Measurements from ENCODE around the gene TSFM. TPM values are rescaled to one million over a fixed set of nuclear protein-coding genes. Genes with fewer than 3 reads are reported as not detected.
A peak's percentile ranks its signal among the peaks of the same experiment; 100 is the strongest.

Gene TSFM
- total and polyA plus RNA-seq, 7 donors, result 31.5 to 74.3 (median 52.1) TPM

GRCh38 chr12:57739387-57739786 is 43.2 kb upstream of the TSFM start:
- H3K36me3 ChIP-seq (ENCODE audit: insufficient read depth in 1 of 2, low read depth in 1 of 2), result no peaks in the 10 kb centered on the region
- 11 to 16% (median 11%) methylated on average over 7 of the region's 7 CpGs for WGBS, 3 donors
- H3K4me3 ChIP-seq, result no peak overlapping the region
- no peaks in the 10 kb centered on the region for H3K9me3 ChIP-seq
- intact Hi-C loops (cut with DNase I), result no loop called here
- no peak overlapping the region for H3K27ac ChIP-seq
- peaks cover 29% of the 10 kb centered on the region for H3K4me1 ChIP-seq
- no peak for TF ChIP-seq CTCF (IDR thresholded peaks at IDR 0.05)
- H3K27me3 ChIP-seq (ENCODE audit: insufficient read depth in 3 of 3, low read length in 2 of 3), result peaks cover 0 to 59% (median 23%) of the 10 kb centered on the region in 3 donors
- DNase-seq (no peak), ATAC-seq (no peak)

DNA sequence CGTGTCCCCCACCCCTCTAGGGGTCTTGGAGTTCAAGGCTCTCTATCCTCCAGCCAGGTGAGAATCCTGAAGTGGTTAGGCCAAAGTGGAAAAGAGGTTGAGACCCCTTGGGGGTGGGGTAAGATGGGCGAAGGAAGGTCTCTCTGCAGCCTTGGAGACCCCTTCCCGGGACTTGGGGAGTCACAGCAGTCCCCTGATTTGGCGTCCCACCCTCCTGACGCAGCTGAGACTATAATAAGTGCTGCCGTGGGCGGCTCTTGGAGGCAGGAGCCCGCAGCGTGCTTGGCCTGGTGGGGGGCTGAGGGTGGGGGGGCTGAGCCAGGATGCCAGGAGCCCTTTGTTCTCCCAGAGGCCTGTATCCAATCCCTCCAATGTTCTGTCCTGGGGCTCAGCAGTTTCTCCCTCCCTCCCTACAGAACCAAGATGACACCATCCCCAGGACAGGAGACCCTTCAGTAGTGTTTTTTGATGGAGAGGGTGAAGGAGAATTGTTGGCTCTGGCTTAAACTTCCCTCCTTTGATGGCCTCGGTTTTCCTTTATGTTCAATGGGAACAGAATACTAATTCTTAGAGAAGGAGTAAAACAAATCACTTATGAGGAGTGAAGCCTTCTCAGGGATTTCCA is 42.6 kb upstream of the TSFM start:
- no peak for TF ChIP-seq CTCF (IDR thresholded peaks at IDR 0.05)
- Histone ChIP-seq H3K36me3 (ENCODE audit: insufficient read depth in 1 of 2, low read depth in 1 of 2) (no peaks in the 10 kb centered on the region), H3K9me3 (no peaks in the 10 kb centered on the region), H3K4me1 (peaks cover 29% of the 10 kb centered on the region), H3K27ac (peak overlapping the region; percentile 36), H3K27me3 (ENCODE audit: insufficient read depth in 3 of 3, low read length in 2 of 3) (peaks cover 0 to 57% (median 23%) of the 10 kb centered on the region in 3 donors), H3K4me3 (no peak overlapping the region)
- ATAC-seq, result no peak
- DNase-seq, result no peak
- WGBS, 3 donors, result 52 to 55% (median 53%) methylated on average over 9 to 10 of the region's 10 CpGs
- intact Hi-C loops (cut with DNase I), result no loop called here

DNA sequence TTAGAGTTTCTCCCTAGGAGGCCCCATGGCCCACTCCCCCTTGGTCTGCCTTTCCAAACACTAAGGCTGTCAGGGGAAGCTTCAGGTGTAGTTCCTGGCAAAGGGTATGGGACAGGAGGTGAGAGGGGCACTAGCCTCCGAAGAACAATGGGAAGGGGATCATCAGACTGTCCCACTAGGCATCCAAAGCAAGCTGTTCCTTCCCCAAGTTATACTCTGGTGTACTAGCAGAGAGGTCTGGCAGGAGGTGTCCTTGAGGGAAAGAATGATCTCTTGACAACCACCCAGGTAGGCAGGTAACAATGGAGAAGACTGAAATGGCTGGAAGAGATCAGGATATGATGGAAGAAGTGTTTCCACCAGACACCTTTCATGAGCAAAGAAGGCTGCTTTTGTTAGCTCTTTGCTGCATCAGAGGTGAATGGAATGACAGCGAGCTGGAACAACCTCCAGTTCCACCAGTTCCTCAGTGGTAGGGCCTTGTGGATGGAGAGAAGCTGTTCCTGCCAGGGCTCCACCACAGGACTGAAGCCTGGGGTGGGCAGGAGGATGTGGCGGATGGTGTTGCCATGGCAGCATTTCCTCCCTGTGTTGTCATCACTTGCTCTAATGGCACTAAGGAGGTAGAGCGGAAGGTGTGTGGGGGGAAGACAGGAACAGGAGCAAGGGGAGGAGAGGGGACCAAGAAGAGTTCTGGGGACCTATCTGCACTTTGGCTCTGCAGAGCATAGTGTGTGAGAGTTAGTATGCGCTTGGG is 41.8 kb upstream of the TSFM start:
- Histone ChIP-seq H3K27me3 (ENCODE audit: insufficient read depth in 3 of 3, low read length in 2 of 3) (peaks cover 0 to 49% (median 23%) of the 10 kb centered on the region in 3 donors), H3K4me3 (no peak overlapping the region), H3K4me1 (peaks cover 28% of the 10 kb centered on the region), H3K27ac (peak overlapping the region; percentile 36), H3K9me3 (no peaks in the 10 kb centered on the region), H3K36me3 (ENCODE audit: insufficient read depth in 1 of 2, low read depth in 1 of 2) (peaks cover 0 to under 1% of the 10 kb centered on the region in 2 donors)
- intact Hi-C loops (cut with DNase I), result no loop called here
- no peak for DNase-seq
- TF ChIP-seq CTCF (IDR thresholded peaks at IDR 0.05), result no peak
- 58 to 66% (median 66%) methylated on average over 5 of the region's 5 CpGs for WGBS, 3 donors
- ATAC-seq, result no peak

GRCh38 chr12:57741413-57741789 is 41.2 kb upstream of the TSFM start:
- Histone ChIP-seq H3K4me1 (peaks cover 25% of the 10 kb centered on the region), H3K4me3 (peak overlapping the region; percentile 15), H3K27ac (peak overlapping the region; percentile 16), H3K27me3 (ENCODE audit: insufficient read depth in 3 of 3, low read length in 2 of 3) (peaks cover 0 to 43% (median 20%) of the 10 kb centered on the region in 3 donors), H3K36me3 (ENCODE audit: insufficient read depth in 1 of 2, low read depth in 1 of 2) (peaks cover 0 to 6% of the 10 kb centered on the region in 2 donors), H3K9me3 (no peaks in the 10 kb centered on the region)
- DNase-seq, result no peak
- no peak for TF ChIP-seq CTCF (IDR thresholded peaks at IDR 0.05)
- ATAC-seq, result no peak
- intact Hi-C loops (cut with DNase I), result no loop called here
- WGBS, 3 donors, result 56 to 80% (median 57%) methylated on average over 1 of the region's 1 CpG
